Esophagus muscularis mucosa (tissue), 4 donors: Measurements from ENCODE around the gene LAMA5. TPM values are rescaled to one million over a fixed set of nuclear protein-coding genes. Genes with fewer than 3 reads are reported as not detected.

ENCODE experiments used
- DNase-seq: peaks from one replicate; pipeline ENCODE4 v3.0.0-alpha.2; 2017; ENCODE audit errors: extremely low spot score
- H3K27ac ChIP-seq, 4 donors: fragments of 200-600 bp; sonication (generic); replicated peaks in 1 of 4; 1 replicate in 3 of 4; 2 replicates in 1 of 4; pipeline ENCODE4 v1.5.1; 2016 to 2019; ENCODE audit warnings: mild to moderate bottlenecking in 1 of 4
- H3K27me3 ChIP-seq, 4 donors: fragments of 200-600 bp; sonication (generic); one replicate each; pipeline versions ENCODE4 v1.5.1 to v1.6.0; 2016 to 2019
- H3K36me3 ChIP-seq, 4 donors: fragments of 200-600 bp; sonication (generic); one replicate each; pipeline ENCODE4 v1.5.1; 2016 to 2019
- H3K4me1 ChIP-seq, 4 donors: fragments of 200-600 bp; sonication (generic); one replicate each; pipeline ENCODE4 v1.5.1; 2016 to 2019
- H3K4me3 ChIP-seq, 4 donors: fragments of 200-600 bp; sonication (generic); 1 replicate in 2 of 4; 2 replicates in 2 of 4; pipeline ENCODE4 v1.5.1; 2016 to 2019; ENCODE audit warnings: mild to moderate bottlenecking in 4 of 4, moderate library complexity in 1 of 4
- H3K9me3 ChIP-seq, 4 donors: fragments of 200-600 bp; sonication (generic); 1 replicate in 3 of 4; 2 replicates in 1 of 4; pipeline ENCODE4 v1.5.1; 2016 to 2019
- EP300 ChIP-seq: sonication (generic); formaldehyde crosslinking; IDR thresholded peaks from one replicate; pipeline ENCODE4 v1.6.1; 2017; ENCODE audit warnings: antibody characterized with exemption
- POLR2A ChIP-seq: fragments of 450-650 bp; IDR thresholded peaks from one replicate; pipeline ENCODE4 v1.6.1; 2017; ENCODE audit warnings: antibody characterized with exemption, moderate library complexity, mild to moderate bottlenecking, low read depth
- POLR2AphosphoS5 ChIP-seq, 2 donors: sonication (generic); formaldehyde crosslinking; IDR thresholded peaks; one replicate each; pipeline ENCODE4 v1.6.1; 2017; ENCODE audit warnings: antibody characterized with exemption in 2 of 2
- WGBS: methylation state at CpG from one replicate; pipeline ENCODE4 v1.1.5; 2018; 5-methylcytosine and 5-hydroxymethylcytosine counted together
- intact Hi-C: fragments of 100-400 bp; cut with DNase I; formaldehyde crosslinking; loops from one replicate; pipeline ENCODE4 v1.15.1; 2023
- total RNA-seq, 4 donors: library from RNA; depleted of rRNA; stranded (reverse); fragments of >200 nt; gene quantifications; one replicate each; pipeline versions ENCODE4 v1.1.0 to v1.2.1, GENCODE V29; 2016
- TF ChIP-seq, protein P1 (sequence below), 3 experiments: fragments of 200-600 bp in 2 of 3; fragments of 450-650 bp in 1 of 3; sonication (generic) in 2 of 3; IDR thresholded peaks; one replicate each; pipeline ENCODE4 v1.5.1; 2017 to 2019; ENCODE audit warnings: antibody characterized with exemption in 3 of 3, mild to moderate bottlenecking in 2 of 3, moderate library complexity in 1 of 3

LAMA5 gene
- total RNA-seq, 4 donors from 2014 or later, result 70.1 to 257 (median 150) TPM

- no peaks in the 10 kb centered on the region for H3K9me3 ChIP-seq
- peaks cover 14 to 39% (median 31%) of the 10 kb centered on the region in 4 donors for H3K36me3 ChIP-seq
- intact Hi-C loops, result no loop called here
- WGBS, result 80% methylated on average over 1 of the region's 16 CpGs
- DNase-seq, result no peak
- no peaks in the 10 kb centered on the region for H3K27me3 ChIP-seq
- H3K27ac ChIP-seq, result peak overlapping the region; percentile 93 to 97 (median 93)
- peaks cover 76 to 86% (median 79%) of the 10 kb centered on the region in 4 donors for H3K4me1 ChIP-seq
- TF ChIP-seq, protein P1, sequence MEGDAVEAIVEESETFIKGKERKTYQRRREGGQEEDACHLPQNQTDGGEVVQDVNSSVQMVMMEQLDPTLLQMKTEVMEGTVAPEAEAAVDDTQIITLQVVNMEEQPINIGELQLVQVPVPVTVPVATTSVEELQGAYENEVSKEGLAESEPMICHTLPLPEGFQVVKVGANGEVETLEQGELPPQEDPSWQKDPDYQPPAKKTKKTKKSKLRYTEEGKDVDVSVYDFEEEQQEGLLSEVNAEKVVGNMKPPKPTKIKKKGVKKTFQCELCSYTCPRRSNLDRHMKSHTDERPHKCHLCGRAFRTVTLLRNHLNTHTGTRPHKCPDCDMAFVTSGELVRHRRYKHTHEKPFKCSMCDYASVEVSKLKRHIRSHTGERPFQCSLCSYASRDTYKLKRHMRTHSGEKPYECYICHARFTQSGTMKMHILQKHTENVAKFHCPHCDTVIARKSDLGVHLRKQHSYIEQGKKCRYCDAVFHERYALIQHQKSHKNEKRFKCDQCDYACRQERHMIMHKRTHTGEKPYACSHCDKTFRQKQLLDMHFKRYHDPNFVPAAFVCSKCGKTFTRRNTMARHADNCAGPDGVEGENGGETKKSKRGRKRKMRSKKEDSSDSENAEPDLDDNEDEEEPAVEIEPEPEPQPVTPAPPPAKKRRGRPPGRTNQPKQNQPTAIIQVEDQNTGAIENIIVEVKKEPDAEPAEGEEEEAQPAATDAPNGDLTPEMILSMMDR (IDR thresholded peaks at IDR 0.05), result no peak
- TF ChIP-seq POLR2AphosphoS5 (IDR thresholded peaks at IDR 0.05) (no peak), POLR2A (no peak), EP300 (no peak)
- H3K4me3 ChIP-seq, result peak overlapping the region in 3 of 4 donors; percentile 30 to 41 (median 40)
These were observed 12.2 kb downstream of the LAMA5 start for GRCh38 chr20:62354811-62355341.

DNA sequence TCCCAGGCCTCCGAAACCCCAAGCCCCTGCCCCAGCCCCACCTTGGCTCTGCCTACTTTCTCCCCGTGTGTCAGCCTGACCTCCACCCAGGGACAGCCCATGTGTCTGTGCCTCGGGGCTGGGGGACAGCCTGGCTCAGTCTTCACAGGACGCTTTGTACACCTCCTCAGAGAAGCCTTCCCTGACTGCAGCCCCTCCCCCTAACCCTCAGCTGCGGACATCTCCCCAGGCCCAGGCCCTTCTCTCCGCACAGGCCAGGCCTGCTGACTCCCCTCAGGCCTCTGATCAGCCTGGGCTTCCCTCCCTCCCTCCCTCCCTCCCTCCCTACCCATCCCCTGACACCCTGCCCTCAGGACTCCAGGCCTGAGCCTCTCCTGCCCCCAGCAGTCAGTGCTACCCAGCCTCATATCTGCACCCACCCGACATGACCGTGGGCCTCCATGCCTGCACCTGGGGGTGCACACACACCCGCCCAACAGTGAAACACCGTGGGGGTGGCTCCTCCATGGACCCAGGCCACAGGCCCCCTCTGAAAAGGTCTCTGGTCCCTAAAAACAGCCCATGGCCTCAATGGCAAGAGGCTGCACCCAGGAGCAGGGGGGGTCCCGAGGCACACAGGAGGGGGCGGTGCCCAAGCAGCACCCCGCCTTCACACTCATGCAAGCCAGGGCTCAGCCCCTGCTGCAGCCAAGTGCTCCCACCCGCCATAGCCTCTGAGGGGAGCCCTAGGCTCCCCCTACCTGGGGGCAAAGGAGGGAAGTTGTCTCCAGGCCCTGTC is 12.9 kb downstream of the LAMA5 start:
- intact Hi-C loops, result no loop called here
- Histone ChIP-seq H3K4me1 (peaks cover 70 to 80% (median 73%) of the 10 kb centered on the region in 4 donors), H3K27me3 (no peaks in the 10 kb centered on the region), H3K4me3 (no peak overlapping the region), H3K9me3 (no peaks in the 10 kb centered on the region), H3K36me3 (peaks cover 14 to 41% (median 34%) of the 10 kb centered on the region in 4 donors), H3K27ac (peak overlapping the region; percentile 93 to 97 (median 93))
- DNase-seq, result no peak
- TF ChIP-seq POLR2A (no peak), POLR2AphosphoS5 (IDR thresholded peaks at IDR 0.05) (no peak), EP300 (no peak)
- TF ChIP-seq, protein P1 (IDR thresholded peaks at IDR 0.05), result no peak
- 70% methylated on average over 6 of the region's 14 CpGs for WGBS

- Histone ChIP-seq H3K9me3 (no peaks in the 10 kb centered on the region), H3K4me3 (no peak overlapping the region), H3K27ac (peak overlapping the region; percentile 93 to 97 (median 93)), H3K36me3 (peaks cover 14 to 47% (median 39%) of the 10 kb centered on the region in 4 donors), H3K4me1 (peaks cover 62 to 73% (median 65%) of the 10 kb centered on the region in 4 donors), H3K27me3 (no peaks in the 10 kb centered on the region)
- WGBS, result 84% methylated on average over 12 of the region's 16 CpGs
- no peak for DNase-seq
- intact Hi-C loops, result loop anchor here (2.0 kb wide), 1 partner anchor 51 kb away; the partner anchor contains the start of gene ADRM1
- no peak for TF ChIP-seq EP300
- TF ChIP-seq POLR2A, result no peak
- TF ChIP-seq, protein P1 (IDR thresholded peaks at IDR 0.05), result no peak
- no peak for TF ChIP-seq POLR2AphosphoS5 (IDR thresholded peaks at IDR 0.05)
These were observed 13.7 kb downstream of the LAMA5 start for GRCh38 chr20:62353289-62354030.

GRCh38 chr20:62352402-62353288 is 14.5 kb downstream of the LAMA5 start:
- intact Hi-C loops, result loop anchor here (1.0 to 2.0 kb wide), 2 partner anchors 24 to 50 kb away; partner anchors contain the start of gene ADRM1

More at GRCh38 chr20:62352402-62353288, 14.5 kb downstream of the LAMA5 start:
- no peak overlapping the region for H3K4me3 ChIP-seq
- no peak for DNase-seq
- H3K36me3 ChIP-seq, result peaks cover 14 to 55% (median 43%) of the 10 kb centered on the region in 4 donors
- H3K4me1 ChIP-seq, result peaks cover 54 to 64% (median 57%) of the 10 kb centered on the region in 4 donors
- TF ChIP-seq POLR2AphosphoS5 (IDR thresholded peaks at IDR 0.05) (peak; percentile 73 to 75), POLR2A (no peak), EP300 (no peak)
- TF ChIP-seq, protein P1 (IDR thresholded peaks at IDR 0.05), result peak; percentile 56 to 76 (median 60)
- peak overlapping the region; percentile 93 to 97 (median 93) for H3K27ac ChIP-seq
- H3K9me3 ChIP-seq, result no peaks in the 10 kb centered on the region
- 66% methylated on average over 13 of the region's 43 CpGs for WGBS
- H3K27me3 ChIP-seq, result no peaks in the 10 kb centered on the region
